ENCODE data around the gene SLX4IP.
"Not testable (repeated sequence)": the region's sequence is repeated elsewhere in the genome, so short reads cannot be mapped to it uniquely, and the experiment has no call there.

The SLX4IP gene

DNA sequence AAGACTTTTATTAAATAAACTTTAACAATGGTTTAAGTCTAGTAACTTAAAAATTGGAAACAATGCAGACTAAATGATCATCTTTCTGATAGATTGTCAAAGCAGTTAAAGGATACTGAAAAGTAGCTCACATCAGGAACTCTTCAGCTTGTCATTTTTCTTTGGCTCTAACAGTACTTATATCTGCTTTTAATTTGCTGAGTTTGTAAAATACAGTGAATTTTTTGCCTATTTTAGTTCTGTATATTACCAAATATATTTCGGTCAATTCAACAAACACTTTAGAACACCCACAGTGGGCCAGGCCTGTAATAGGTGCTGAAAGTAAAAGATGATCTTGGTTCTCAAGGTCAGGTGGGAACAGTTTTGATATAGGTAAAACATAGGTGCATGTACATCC lies 23.4 kb upstream of the SLX4IP start:
- Histone ChIP-seq H3K4me1 (ENCODE audit: control insufficient read depth, insufficient read depth, low read length) (no peaks in the 10 kb centered on the region), H3K27me3 (ENCODE audit: control insufficient read depth, insufficient read depth, low read length) (no peaks in the 10 kb centered on the region), H3K36me3 (ENCODE audit: control insufficient read depth, insufficient read depth, low read length) (no peaks in the 10 kb centered on the region), H3K9me3 (ENCODE audit: control insufficient read depth, low read length) (no peaks in the 10 kb centered on the region), H3K9ac (ENCODE audit: low read length) (no peak overlapping the region), H3K4me3 (ENCODE audit: low read length) (no peak overlapping the region)

DNA sequence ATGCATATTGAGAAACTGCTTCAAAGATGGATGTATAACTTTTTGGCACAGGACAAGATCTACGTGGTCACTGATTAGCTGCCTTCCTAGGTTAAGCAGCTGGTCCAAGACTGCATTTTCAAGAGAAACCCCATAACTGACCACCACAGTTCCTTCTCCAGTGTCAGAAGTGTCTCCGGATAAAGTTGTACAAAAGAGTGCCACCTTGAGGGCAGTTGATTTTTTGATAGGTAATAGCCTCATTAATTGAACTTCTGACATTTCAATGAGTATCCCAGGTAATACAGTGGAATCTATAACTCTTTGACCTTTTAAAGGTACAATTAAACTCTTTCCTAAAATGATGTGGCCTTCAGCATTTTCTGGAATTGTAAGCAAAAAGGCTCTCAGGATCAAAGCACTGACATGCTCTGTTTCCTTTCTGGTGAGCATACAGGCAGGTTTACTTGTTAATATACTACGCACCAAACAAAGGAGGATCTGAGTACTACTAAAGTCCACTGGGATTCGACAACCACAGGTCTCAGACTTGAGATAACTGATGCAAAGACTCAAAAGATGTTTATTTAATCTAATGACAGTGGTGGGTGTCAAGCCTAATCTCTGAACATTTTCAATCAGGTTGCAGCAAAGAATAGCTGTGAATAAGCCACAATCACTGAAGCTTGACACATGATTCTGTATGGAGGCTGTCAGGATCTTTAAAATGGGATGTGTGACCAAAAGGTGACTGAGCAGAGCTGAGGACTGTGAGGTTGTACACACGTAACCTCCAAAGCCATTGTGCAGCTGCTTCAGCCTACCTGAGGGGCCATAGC lies 22.3 kb upstream of the SLX4IP start:
- Histone ChIP-seq H3K27me3 (ENCODE audit: control insufficient read depth, insufficient read depth, low read length) (no peaks in the 10 kb centered on the region), H3K9ac (ENCODE audit: low read length) (no peak overlapping the region), H3K4me1 (ENCODE audit: control insufficient read depth, insufficient read depth, low read length) (no peaks in the 10 kb centered on the region), H3K9me3 (ENCODE audit: control insufficient read depth, low read length) (no peaks in the 10 kb centered on the region), H3K36me3 (ENCODE audit: control insufficient read depth, insufficient read depth, low read length) (no peaks in the 10 kb centered on the region), H3K4me3 (ENCODE audit: low read length) (no peak overlapping the region)

DNA sequence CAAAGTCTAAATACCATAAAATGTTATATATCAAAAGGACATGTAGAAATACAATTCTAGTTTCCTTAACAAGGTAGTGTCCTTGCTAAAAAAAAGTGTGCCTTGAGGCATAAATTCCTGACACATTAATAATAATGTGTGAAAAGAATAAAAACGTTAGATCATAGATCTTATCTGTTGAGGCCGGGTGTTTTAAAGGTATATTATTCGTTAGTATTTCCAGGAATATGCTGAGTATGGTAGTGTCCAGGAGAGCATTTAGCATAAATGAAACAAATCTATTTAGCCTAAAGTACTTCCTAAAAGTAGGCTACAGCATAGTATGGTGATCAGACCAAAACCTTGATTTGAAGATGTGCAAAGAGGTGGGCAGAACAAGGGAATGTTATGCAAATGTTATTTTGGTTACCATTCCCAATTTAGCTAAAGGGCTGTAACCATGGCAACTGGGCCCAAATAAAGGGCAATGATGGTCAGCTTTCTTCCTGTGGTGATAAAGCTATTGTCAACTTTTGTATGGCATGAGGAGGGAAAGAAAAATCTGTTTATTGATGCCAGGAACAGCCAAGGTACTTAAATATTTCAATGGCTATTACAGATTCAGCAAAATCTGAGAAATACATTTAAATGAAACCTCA lies 20.0 kb upstream of the SLX4IP start:
- Histone ChIP-seq H3K36me3 (ENCODE audit: control insufficient read depth, insufficient read depth, low read length) (no peaks in the 10 kb centered on the region), H3K9ac (ENCODE audit: low read length) (no peak overlapping the region), H3K9me3 (ENCODE audit: control insufficient read depth, low read length) (no peaks in the 10 kb centered on the region), H3K4me3 (ENCODE audit: low read length) (no peak overlapping the region), H3K27me3 (ENCODE audit: control insufficient read depth, insufficient read depth, low read length) (no peaks in the 10 kb centered on the region), H3K4me1 (ENCODE audit: control insufficient read depth, insufficient read depth, low read length) (no peaks in the 10 kb centered on the region)

DNA sequence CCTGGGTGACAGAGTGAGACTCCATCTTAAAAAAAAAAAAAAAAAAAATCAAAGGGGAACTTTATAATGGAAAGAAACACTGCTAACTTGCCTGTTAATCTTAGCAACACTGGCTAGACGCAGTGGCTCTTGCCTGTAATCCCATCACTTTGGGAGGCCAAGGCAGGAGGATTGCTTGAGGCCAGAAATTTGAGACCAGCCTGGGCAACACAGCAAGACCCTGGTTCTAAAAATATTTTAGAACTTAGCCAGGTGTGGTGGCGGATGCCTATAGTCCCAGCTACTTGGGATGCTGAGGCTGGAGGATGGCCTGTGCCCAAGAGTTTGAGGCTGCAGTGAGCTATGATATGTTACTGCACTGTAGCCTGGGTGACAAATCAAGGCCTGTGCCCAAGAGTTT lies 17.9 kb upstream of the SLX4IP start:
- not testable (repeated sequence) for H3K4me1 ChIP-seq (ENCODE audit: control insufficient read depth, insufficient read depth, low read length); H3K9me3 ChIP-seq (ENCODE audit: control insufficient read depth, low read length); H3K36me3 ChIP-seq (ENCODE audit: control insufficient read depth, insufficient read depth, low read length); H3K27me3 ChIP-seq (ENCODE audit: control insufficient read depth, insufficient read depth, low read length); H3K4me3 ChIP-seq (ENCODE audit: low read length); H3K9ac ChIP-seq (ENCODE audit: low read length)

DNA sequence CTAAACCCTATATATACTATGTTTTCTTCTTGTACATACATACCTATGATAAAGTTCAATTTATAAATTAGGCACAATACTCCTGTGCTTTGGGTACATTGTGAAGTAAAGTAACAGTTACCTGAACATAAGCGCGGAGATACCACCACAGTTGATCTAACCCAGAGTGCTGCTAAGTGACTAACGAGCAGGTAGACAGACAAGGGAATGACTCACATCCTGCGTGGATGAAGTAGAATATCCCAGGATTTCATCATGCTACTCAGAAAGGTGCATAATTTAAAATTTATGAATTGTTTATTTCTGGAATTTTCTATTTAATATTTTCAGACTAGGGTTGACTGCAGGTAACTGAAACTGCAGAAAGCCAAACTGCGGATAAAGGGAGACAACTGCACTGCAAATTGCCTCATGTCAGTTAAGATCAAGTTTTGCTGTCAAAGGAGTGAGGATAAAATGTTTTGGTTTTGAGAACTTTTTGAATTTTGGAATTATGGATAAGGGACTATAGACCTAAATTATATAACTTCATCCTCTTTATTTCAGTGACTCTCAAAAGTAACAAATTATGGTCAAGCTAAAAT lies 15.5 kb upstream of the SLX4IP start:
- H3K9me3 ChIP-seq (ENCODE audit: control insufficient read depth, low read length) = no peaks in the 10 kb centered on the region
- H3K4me3 ChIP-seq (ENCODE audit: low read length) = no peak overlapping the region
- H3K9ac ChIP-seq (ENCODE audit: low read length) = no peak overlapping the region
- no peaks in the 10 kb centered on the region for H3K36me3 ChIP-seq (ENCODE audit: control insufficient read depth, insufficient read depth, low read length)
- H3K4me1 ChIP-seq (ENCODE audit: control insufficient read depth, insufficient read depth, low read length) = peaks cover 10% of the 10 kb centered on the region
- no peaks in the 10 kb centered on the region for H3K27me3 ChIP-seq (ENCODE audit: control insufficient read depth, insufficient read depth, low read length)

DNA sequence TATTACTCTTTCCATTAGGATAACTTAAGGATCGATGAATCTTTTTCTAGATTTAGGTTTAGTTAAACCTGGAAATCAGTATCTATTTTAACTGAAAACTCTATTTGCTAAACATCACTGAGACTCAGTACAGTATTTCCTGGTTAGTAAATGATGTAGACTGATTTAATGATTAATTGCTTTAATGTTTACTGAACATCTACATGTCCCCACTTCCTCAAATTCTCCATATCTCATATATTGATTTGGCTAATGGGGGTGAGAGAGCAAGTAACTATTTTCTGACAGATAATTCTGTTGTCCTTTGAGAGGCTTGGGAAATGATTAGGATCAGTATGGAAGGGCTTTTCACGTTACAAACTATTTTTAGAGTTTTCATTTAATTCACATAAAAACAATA lies 11.4 kb upstream of the SLX4IP start:
- H3K27me3 ChIP-seq (ENCODE audit: control insufficient read depth, insufficient read depth, low read length) = no peaks in the 10 kb centered on the region
- H3K4me3 ChIP-seq (ENCODE audit: low read length) = no peak overlapping the region
- no peaks in the 10 kb centered on the region for H3K36me3 ChIP-seq (ENCODE audit: control insufficient read depth, insufficient read depth, low read length)
- no peak overlapping the region for H3K9ac ChIP-seq (ENCODE audit: low read length)
- H3K9me3 ChIP-seq (ENCODE audit: control insufficient read depth, low read length) = no peaks in the 10 kb centered on the region
- H3K4me1 ChIP-seq (ENCODE audit: control insufficient read depth, insufficient read depth, low read length) = peaks cover 17% of the 10 kb centered on the region

DNA sequence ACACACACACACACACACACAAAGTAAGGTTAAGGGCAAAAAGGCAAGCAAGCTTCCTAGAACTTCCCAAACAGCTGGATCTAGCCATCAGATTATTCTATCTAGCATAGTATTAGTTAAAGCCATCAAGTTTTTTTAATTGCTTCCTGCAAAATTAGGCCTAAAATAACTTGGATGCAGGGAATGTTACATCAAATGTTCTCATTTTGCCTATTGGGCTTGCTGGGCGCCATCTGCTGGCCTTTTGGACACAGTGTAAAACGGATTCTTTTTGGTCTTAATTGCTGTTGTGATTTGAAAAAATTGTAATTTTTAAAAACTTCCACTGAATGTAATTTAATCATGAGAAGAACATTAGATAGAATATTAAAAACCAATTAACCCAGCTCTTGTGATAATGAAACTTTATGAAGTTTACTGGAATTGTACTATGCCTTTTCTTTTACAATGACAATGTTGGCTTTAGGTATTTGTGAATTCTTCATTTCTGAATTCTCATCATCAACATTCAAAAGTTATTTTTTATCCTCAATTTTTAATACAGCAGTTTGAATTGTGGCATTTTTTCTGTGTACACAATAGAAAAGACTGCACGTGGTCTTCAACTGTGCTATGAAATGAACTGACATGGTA lies 7.9 kb upstream of the SLX4IP start:
- Histone ChIP-seq H3K4me3 (ENCODE audit: low read length) (no peak overlapping the region), H3K9me3 (ENCODE audit: control insufficient read depth, low read length) (no peaks in the 10 kb centered on the region), H3K36me3 (ENCODE audit: control insufficient read depth, insufficient read depth, low read length) (no peaks in the 10 kb centered on the region), H3K27me3 (ENCODE audit: control insufficient read depth, insufficient read depth, low read length) (no peaks in the 10 kb centered on the region), H3K4me1 (ENCODE audit: control insufficient read depth, insufficient read depth, low read length) (peaks cover 33% of the 10 kb centered on the region), H3K9ac (ENCODE audit: low read length) (no peak overlapping the region)

DNA sequence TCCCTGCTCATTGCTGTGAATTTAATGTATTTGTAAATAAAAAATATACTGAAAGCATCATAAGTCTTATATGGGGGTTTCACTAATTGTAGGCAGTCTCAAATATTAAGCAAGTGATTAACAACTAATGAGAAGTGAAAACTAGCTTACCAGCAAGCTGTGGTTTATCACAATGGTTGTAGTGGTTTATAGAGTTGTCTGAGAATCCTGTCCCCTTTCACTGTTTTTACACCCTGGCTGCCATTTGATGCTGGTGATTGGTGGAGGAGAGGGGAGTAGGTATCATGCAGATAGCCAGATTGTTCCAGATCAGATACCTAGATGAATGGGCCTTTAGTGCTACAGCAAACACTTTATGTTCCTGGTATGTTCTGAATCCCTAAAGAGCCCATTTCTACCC lies 7.1 kb upstream of the SLX4IP start:
- Histone ChIP-seq H3K4me3 (ENCODE audit: low read length) (no peak overlapping the region), H3K9ac (ENCODE audit: low read length) (no peak overlapping the region), H3K36me3 (ENCODE audit: control insufficient read depth, insufficient read depth, low read length) (no peaks in the 10 kb centered on the region), H3K4me1 (ENCODE audit: control insufficient read depth, insufficient read depth, low read length) (peaks cover 37% of the 10 kb centered on the region), H3K9me3 (ENCODE audit: control insufficient read depth, low read length) (no peaks in the 10 kb centered on the region), H3K27me3 (ENCODE audit: control insufficient read depth, insufficient read depth, low read length) (no peaks in the 10 kb centered on the region)

DNA sequence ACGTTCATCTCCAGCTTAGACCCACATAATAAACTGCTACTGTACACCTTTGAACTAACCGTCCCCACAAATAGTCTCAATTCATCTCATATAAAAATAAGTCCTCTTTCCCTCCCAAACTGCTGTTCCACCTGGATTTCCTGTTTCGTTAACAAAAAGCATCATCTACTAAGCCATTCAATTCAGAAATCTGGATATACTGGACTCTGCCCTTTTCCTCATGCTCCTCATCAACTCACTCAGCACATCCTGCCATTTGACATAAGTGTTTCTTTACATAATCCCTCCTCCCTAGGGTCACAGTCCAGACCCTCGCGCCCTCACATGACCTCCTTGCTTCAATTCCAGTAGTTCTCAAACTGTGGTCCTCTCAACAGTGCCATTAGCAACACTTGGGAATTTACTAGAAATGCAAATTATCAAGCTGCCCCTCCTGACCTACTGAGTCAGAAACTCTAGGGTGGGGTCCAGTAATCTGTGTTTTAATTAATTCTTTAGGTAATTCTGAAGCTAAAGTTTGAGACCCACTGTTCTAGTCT lies 5.6 kb upstream of the SLX4IP start:
- peaks cover 29% of the 10 kb centered on the region for H3K4me1 ChIP-seq (ENCODE audit: control insufficient read depth, insufficient read depth, low read length)
- H3K9me3 ChIP-seq (ENCODE audit: control insufficient read depth, low read length) = no peaks in the 10 kb centered on the region
- no peak overlapping the region for H3K4me3 ChIP-seq (ENCODE audit: low read length)
- H3K36me3 ChIP-seq (ENCODE audit: control insufficient read depth, insufficient read depth, low read length) = no peaks in the 10 kb centered on the region
- no peak overlapping the region for H3K9ac ChIP-seq (ENCODE audit: low read length)
- H3K27me3 ChIP-seq (ENCODE audit: control insufficient read depth, insufficient read depth, low read length) = no peaks in the 10 kb centered on the region

DNA sequence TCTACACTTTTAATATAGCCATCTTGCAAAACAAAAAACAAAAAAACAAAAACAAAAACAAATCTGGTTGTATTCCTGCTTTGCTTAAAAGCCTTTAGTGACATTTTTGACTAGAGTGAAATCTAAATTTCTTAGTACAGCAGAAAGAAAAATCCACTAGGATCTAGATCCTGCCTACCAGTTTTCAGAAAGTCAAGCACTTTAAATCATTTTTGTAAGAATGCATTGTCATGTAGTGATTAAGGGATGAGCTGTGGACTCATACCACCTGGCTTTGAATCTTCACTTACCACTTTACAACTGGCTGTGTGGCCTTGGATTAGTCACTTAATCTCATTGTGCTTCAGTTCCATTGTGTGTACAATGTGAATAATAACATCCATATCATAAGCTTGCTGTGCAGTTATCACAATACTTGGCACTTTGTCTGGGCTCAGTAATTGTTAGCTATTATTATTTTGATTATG lies 5.1 kb upstream of the SLX4IP start:
- no peaks in the 10 kb centered on the region for H3K27me3 ChIP-seq (ENCODE audit: control insufficient read depth, insufficient read depth, low read length)
- H3K9me3 ChIP-seq (ENCODE audit: control insufficient read depth, low read length) = no peaks in the 10 kb centered on the region
- H3K36me3 ChIP-seq (ENCODE audit: control insufficient read depth, insufficient read depth, low read length) = no peaks in the 10 kb centered on the region
- no peak overlapping the region for H3K9ac ChIP-seq (ENCODE audit: low read length)
- peaks cover 29% of the 10 kb centered on the region for H3K4me1 ChIP-seq (ENCODE audit: control insufficient read depth, insufficient read depth, low read length)
- no peak overlapping the region for H3K4me3 ChIP-seq (ENCODE audit: low read length)

DNA sequence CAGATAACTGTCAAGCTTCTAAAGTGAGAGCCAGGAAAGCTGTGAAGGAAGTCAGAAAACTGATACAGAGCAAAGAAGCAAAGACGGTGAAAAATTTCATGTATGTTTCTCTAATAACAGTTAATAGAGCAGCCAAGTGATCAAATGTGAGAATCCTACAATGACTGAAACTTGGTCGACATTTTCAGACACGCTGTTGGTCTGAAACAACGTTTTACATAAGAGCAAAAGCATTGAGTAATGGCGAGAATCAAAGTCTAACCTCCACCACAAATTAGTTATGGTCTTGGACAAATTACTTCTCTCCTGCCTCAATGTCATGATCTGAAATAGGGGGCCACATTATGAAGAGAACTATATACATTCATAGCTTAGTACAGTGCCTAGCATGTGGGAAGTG lies 4.4 kb upstream of the SLX4IP start:
- no peak overlapping the region for H3K9ac ChIP-seq (ENCODE audit: low read length)
- no peaks in the 10 kb centered on the region for H3K36me3 ChIP-seq (ENCODE audit: control insufficient read depth, insufficient read depth, low read length)
- H3K27me3 ChIP-seq (ENCODE audit: control insufficient read depth, insufficient read depth, low read length) = no peaks in the 10 kb centered on the region
- H3K4me1 ChIP-seq (ENCODE audit: control insufficient read depth, insufficient read depth, low read length) = peaks cover 29% of the 10 kb centered on the region
- H3K4me3 ChIP-seq (ENCODE audit: low read length) = no peak overlapping the region
- no peaks in the 10 kb centered on the region for H3K9me3 ChIP-seq (ENCODE audit: control insufficient read depth, low read length)

DNA sequence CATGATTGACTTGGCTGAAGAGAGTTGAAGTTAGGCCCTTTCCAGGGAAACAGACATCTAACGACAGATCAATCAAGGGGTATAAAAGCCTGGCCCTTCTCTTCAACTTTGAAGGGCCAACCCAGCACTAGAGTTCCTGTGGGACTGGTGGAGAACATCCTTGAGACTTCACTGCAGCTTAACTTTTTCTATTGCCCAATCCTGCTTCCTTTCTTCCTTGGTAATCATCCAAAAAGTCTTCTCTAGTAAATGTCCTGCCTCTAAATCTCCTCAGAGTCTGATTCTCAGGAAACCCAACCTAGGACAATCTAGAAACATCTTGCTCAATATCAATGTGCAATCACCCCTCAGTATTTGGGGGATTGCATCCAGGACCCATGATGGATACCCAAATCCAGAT lies 3.0 kb upstream of the SLX4IP start:
- Histone ChIP-seq H3K9me3 (ENCODE audit: control insufficient read depth, low read length) (no peaks in the 10 kb centered on the region), H3K27me3 (ENCODE audit: control insufficient read depth, insufficient read depth, low read length) (no peaks in the 10 kb centered on the region), H3K4me1 (ENCODE audit: control insufficient read depth, insufficient read depth, low read length) (peaks cover 29% of the 10 kb centered on the region), H3K9ac (ENCODE audit: low read length) (no peak overlapping the region), H3K36me3 (ENCODE audit: control insufficient read depth, insufficient read depth, low read length) (no peaks in the 10 kb centered on the region), H3K4me3 (ENCODE audit: low read length) (no peak overlapping the region)

All from mucosa of stomach (tissue), 1 donor.